SK-N-SH (cell line): ENCODE results near the gene AAMDC.
"Not testable (repeated sequence)": the region's sequence is repeated elsewhere in the genome, so short reads cannot be mapped to it uniquely, and the experiment has no call there.

Experiments
- EP300 ChIP-seq, 2 experiments: IDR thresholded peaks; 2 replicates each; pipeline versions ENCODE4 v1.4.0 to v1.6.1; 2012; ENCODE audit warnings: borderline replicate concordance in 1 of 2, low read depth in 1 of 2, low read length in 1 of 2
- EZH2phosphoT487 ChIP-seq: fragments of 200-600 bp; sonication (generic); IDR thresholded peaks from 2 replicates; pipeline ENCODE4 v1.6.1; 2017; ENCODE audit warnings: low read depth, mixed run types, mild to moderate bottlenecking, antibody characterized with exemption, moderate library complexity, borderline replicate concordance
- GABPA ChIP-seq: IDR thresholded peaks from 2 replicates; pipeline ENCODE4 v1.4.0; 2012; ENCODE audit warnings: low read depth, mild to moderate bottlenecking
- NFIC ChIP-seq: IDR thresholded peaks from 2 replicates; pipeline ENCODE4 v1.4.0; 2012; ENCODE audit warnings: borderline replicate concordance
- POLR2AphosphoS5 ChIP-seq: IDR thresholded peaks from 2 replicates; pipeline ENCODE4 v1.6.1; 2012; ENCODE audit warnings: low read depth, low read length
- SIN3A ChIP-seq: IDR thresholded peaks from 2 replicates; pipeline ENCODE4 v1.6.1; 2012; ENCODE audit warnings: low read depth, mild to moderate bottlenecking, low read length, moderate library complexity, borderline replicate concordance
- TAF1 ChIP-seq: IDR thresholded peaks from 2 replicates; pipeline ENCODE4 v1.6.1; 2012; ENCODE audit warnings: low read depth, mild to moderate bottlenecking, low read length, moderate library complexity, borderline replicate concordance
- TCF12 ChIP-seq: IDR thresholded peaks from 2 replicates; pipeline ENCODE4 v1.4.0; 2012
- TEAD4 ChIP-seq: IDR thresholded peaks from 2 replicates; pipeline ENCODE4 v1.4.0; 2012; ENCODE audit warnings: mild to moderate bottlenecking, borderline replicate concordance; ENCODE audit not compliant: insufficient read depth
- YY1 ChIP-seq: IDR thresholded peaks from 2 replicates; pipeline ENCODE4 v1.4.0; 2012; ENCODE audit warnings: low read depth, mild to moderate bottlenecking
- TF ChIP-seq, protein P1 (sequence below): fragments of 200-600 bp; sonication (generic); IDR thresholded peaks from 2 replicates; pipeline ENCODE4 v1.6.1; 2017; ENCODE audit warnings: antibody characterized with exemption, mild to moderate bottlenecking, moderate library complexity
- TF ChIP-seq, protein P2 (sequence below): IDR thresholded peaks from 2 replicates; pipeline ENCODE4 v1.6.1; 2012; ENCODE audit warnings: mild to moderate bottlenecking, low read depth, low read length, moderate library complexity

GRCh38 chr11:77894949-77895348 is 74.0 kb downstream of the AAMDC start:
- TF ChIP-seq, protein P1, sequence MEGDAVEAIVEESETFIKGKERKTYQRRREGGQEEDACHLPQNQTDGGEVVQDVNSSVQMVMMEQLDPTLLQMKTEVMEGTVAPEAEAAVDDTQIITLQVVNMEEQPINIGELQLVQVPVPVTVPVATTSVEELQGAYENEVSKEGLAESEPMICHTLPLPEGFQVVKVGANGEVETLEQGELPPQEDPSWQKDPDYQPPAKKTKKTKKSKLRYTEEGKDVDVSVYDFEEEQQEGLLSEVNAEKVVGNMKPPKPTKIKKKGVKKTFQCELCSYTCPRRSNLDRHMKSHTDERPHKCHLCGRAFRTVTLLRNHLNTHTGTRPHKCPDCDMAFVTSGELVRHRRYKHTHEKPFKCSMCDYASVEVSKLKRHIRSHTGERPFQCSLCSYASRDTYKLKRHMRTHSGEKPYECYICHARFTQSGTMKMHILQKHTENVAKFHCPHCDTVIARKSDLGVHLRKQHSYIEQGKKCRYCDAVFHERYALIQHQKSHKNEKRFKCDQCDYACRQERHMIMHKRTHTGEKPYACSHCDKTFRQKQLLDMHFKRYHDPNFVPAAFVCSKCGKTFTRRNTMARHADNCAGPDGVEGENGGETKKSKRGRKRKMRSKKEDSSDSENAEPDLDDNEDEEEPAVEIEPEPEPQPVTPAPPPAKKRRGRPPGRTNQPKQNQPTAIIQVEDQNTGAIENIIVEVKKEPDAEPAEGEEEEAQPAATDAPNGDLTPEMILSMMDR, result not testable (repeated sequence)
- TF ChIP-seq TAF1; NFIC; TEAD4; YY1; SIN3A; POLR2AphosphoS5; EZH2phosphoT487; TCF12; GABPA; EP300 (IDR thresholded peaks at IDR 0.05; ENCODE audit: borderline replicate concordance in 1 of 2, low read depth in 1 of 2, low read length in 1 of 2): not testable (repeated sequence)
- TF ChIP-seq, protein P2, sequence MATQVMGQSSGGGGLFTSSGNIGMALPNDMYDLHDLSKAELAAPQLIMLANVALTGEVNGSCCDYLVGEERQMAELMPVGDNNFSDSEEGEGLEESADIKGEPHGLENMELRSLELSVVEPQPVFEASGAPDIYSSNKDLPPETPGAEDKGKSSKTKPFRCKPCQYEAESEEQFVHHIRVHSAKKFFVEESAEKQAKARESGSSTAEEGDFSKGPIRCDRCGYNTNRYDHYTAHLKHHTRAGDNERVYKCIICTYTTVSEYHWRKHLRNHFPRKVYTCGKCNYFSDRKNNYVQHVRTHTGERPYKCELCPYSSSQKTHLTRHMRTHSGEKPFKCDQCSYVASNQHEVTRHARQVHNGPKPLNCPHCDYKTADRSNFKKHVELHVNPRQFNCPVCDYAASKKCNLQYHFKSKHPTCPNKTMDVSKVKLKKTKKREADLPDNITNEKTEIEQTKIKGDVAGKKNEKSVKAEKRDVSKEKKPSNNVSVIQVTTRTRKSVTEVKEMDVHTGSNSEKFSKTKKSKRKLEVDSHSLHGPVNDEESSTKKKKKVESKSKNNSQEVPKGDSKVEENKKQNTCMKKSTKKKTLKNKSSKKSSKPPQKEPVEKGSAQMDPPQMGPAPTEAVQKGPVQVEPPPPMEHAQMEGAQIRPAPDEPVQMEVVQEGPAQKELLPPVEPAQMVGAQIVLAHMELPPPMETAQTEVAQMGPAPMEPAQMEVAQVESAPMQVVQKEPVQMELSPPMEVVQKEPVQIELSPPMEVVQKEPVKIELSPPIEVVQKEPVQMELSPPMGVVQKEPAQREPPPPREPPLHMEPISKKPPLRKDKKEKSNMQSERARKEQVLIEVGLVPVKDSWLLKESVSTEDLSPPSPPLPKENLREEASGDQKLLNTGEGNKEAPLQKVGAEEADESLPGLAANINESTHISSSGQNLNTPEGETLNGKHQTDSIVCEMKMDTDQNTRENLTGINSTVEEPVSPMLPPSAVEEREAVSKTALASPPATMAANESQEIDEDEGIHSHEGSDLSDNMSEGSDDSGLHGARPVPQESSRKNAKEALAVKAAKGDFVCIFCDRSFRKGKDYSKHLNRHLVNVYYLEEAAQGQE, result not testable (repeated sequence)
